Measurements from ENCODE around the gene PGBD5.

- no peak for TF ChIP-seq CTCF (IDR thresholded peaks at IDR 0.05; ENCODE audit: insufficient read depth, low read depth, low read length)
- TF ChIP-seq EZH2 (IDR thresholded peaks at IDR 0.05; ENCODE audit: insufficient read depth, low read length), result no peak
Measured at GRCh38 chr1:230413061-230413460, 13.1 kb downstream of the PGBD5 start.

Measured in astrocyte (in vitro differentiated cells and primary cell).